ENCODE measurements around the gene SEPSECS.

DNA sequence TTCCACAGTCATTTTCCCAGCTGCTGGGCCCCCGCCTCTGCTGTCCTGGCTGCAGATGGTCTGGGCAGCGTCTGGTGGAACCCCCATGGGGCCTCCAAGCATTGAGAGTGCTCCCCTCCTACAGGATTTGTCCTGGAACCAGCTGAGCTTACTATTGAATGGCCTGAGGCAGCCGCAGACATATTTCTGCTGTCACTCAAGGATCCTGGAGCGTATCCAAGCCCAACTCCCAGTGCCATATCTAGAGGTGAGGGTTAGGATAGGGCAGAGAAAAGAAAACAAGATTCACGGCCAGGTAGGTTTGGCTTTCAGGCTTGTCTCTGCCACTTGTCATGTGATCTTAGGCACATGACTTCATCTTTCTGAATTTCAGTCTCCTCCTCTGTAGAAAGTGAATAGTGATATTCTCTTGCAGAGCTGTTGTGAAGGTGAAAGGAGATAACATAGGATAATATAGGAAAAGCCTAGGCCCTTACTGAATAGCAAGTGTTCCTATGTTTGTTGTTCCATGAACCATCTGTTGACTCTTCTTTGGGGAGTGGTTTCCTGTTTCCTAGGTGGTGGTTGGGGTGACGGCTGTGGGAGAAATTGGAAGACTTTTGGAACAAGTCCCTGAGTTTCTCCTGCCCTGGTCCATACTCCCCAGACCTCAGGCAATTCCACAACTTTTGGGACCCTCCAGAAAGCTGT lies 52.3 kb downstream of the SEPSECS start:
- TF ChIP-seq, protein P1, sequence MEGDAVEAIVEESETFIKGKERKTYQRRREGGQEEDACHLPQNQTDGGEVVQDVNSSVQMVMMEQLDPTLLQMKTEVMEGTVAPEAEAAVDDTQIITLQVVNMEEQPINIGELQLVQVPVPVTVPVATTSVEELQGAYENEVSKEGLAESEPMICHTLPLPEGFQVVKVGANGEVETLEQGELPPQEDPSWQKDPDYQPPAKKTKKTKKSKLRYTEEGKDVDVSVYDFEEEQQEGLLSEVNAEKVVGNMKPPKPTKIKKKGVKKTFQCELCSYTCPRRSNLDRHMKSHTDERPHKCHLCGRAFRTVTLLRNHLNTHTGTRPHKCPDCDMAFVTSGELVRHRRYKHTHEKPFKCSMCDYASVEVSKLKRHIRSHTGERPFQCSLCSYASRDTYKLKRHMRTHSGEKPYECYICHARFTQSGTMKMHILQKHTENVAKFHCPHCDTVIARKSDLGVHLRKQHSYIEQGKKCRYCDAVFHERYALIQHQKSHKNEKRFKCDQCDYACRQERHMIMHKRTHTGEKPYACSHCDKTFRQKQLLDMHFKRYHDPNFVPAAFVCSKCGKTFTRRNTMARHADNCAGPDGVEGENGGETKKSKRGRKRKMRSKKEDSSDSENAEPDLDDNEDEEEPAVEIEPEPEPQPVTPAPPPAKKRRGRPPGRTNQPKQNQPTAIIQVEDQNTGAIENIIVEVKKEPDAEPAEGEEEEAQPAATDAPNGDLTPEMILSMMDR (IDR thresholded peaks at IDR 0.05), result no peak
- no peak for TF ChIP-seq POLR2A (IDR thresholded peaks at IDR 0.05)
